MM.1S (cell line): ENCODE data around the gene STAT1.

Source experiments
- EZH2 ChIP-seq: fragments of 300-600 bp; sonication (generic); optimal IDR thresholded peaks from 2 replicates; pipeline ENCODE3; 2017; ENCODE audit warnings: low read depth, mild to moderate bottlenecking, antibody characterized with exemption, low read length, mixed read lengths
- TF ChIP-seq, protein P1 (sequence below): fragments of 300-600 bp; sonication (generic); IDR thresholded peaks from 2 replicates; pipeline ENCODE4 v1.5.1; 2016; ENCODE audit warnings: antibody characterized with exemption, low read length, mixed read lengths

DNA sequence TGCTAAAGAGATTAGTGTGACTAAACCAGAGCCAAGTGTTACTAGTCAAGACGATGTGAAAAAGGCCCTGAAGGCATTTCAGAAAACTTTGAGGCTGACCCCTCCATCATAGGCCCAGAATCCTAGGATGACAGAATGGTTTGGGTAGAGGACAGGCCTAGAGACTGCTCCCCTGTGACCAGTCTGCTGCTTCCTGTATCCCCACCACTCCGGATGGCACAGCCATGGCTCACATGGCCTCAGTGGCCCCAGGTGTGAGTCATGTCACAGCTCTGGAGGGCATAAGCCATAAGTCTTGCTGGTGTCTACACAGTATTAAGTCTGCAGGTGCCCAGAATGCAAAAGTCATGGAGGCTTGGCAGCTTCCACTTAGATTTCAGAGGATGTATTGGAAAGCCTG is 12.4 kb upstream of the STAT1 start:
- TF ChIP-seq, protein P1, sequence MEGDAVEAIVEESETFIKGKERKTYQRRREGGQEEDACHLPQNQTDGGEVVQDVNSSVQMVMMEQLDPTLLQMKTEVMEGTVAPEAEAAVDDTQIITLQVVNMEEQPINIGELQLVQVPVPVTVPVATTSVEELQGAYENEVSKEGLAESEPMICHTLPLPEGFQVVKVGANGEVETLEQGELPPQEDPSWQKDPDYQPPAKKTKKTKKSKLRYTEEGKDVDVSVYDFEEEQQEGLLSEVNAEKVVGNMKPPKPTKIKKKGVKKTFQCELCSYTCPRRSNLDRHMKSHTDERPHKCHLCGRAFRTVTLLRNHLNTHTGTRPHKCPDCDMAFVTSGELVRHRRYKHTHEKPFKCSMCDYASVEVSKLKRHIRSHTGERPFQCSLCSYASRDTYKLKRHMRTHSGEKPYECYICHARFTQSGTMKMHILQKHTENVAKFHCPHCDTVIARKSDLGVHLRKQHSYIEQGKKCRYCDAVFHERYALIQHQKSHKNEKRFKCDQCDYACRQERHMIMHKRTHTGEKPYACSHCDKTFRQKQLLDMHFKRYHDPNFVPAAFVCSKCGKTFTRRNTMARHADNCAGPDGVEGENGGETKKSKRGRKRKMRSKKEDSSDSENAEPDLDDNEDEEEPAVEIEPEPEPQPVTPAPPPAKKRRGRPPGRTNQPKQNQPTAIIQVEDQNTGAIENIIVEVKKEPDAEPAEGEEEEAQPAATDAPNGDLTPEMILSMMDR, result no peak
- no peak for TF ChIP-seq EZH2
